ENCODE measurements around the gene ADRA2B.

DNA sequence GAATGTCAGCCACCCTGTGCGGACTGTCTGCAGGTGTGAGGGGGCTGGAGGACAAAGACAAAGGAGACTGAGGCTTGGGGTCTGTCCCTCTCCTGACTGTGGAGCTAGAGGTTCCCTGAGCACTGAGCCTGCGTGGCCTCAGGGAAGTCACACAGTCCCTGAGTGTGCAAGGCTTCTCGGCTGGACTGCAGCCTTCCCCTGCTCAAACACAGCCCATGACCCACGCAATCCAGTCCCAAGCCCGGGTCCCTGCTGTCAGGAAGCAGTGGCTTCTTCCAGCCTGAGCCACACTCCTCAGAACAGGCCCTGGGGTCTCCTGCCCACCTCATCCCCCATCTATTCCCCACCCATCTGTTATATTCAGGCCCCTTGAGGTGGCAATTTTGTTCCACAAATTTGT, 19.2 kb upstream of the ADRA2B start:
- TF ChIP-seq, protein P1, sequence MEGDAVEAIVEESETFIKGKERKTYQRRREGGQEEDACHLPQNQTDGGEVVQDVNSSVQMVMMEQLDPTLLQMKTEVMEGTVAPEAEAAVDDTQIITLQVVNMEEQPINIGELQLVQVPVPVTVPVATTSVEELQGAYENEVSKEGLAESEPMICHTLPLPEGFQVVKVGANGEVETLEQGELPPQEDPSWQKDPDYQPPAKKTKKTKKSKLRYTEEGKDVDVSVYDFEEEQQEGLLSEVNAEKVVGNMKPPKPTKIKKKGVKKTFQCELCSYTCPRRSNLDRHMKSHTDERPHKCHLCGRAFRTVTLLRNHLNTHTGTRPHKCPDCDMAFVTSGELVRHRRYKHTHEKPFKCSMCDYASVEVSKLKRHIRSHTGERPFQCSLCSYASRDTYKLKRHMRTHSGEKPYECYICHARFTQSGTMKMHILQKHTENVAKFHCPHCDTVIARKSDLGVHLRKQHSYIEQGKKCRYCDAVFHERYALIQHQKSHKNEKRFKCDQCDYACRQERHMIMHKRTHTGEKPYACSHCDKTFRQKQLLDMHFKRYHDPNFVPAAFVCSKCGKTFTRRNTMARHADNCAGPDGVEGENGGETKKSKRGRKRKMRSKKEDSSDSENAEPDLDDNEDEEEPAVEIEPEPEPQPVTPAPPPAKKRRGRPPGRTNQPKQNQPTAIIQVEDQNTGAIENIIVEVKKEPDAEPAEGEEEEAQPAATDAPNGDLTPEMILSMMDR (IDR thresholded peaks at IDR 0.05): no peak
- TF ChIP-seq POLR2AphosphoS5 (IDR thresholded peaks at IDR 0.05) (no peak), POLR2A (IDR thresholded peaks at IDR 0.05; ENCODE audit: low read depth) (no peak)

Measured in esophagus muscularis mucosa (tissue), 3 donors.